Omental fat pad (tissue), 4 donors: Measurements from ENCODE around the gene DFFA. TPM values are rescaled to one million over a fixed set of nuclear protein-coding genes. Genes with fewer than 3 reads are reported as not detected.
"Not testable (repeated sequence)": the region's sequence is repeated elsewhere in the genome, so short reads cannot be mapped to it uniquely, and the experiment has no call there.

Source experiments
- ATAC-seq: fragments of 150-250 bp; one replicate; pipeline ENCODE4 v1.9.1; 2016; ENCODE audit warnings: mild to moderate bottlenecking, moderate library complexity; ENCODE audit not compliant: low FRiP score
- DNase-seq: peaks from one replicate; pipeline ENCODE4 v3.0.0-alpha.2; 2019; ENCODE audit warnings: low spot score
- total RNA-seq, 4 donors: library from RNA; depleted of rRNA; stranded (reverse); fragments of >200 nt; gene quantifications; one replicate each; pipeline ENCODE4 v1.1.0, GENCODE V29; 2016
- TF ChIP-seq, protein P1 (sequence below), 3 donors: fragments of 450-650 bp; IDR thresholded peaks; one replicate each; pipeline ENCODE4 v1.5.1; 2016 to 2017; ENCODE audit warnings: antibody characterized with exemption in 3 of 3, mild to moderate bottlenecking in 3 of 3, moderate library complexity in 2 of 3

DFFA gene
- total RNA-seq, 4 donors from 2014 or later = 17.8 to 27.2 (median 21.6) TPM

- ATAC-seq (peak; percentile 80), DNase-seq (no peak)
- TF ChIP-seq, protein P1, sequence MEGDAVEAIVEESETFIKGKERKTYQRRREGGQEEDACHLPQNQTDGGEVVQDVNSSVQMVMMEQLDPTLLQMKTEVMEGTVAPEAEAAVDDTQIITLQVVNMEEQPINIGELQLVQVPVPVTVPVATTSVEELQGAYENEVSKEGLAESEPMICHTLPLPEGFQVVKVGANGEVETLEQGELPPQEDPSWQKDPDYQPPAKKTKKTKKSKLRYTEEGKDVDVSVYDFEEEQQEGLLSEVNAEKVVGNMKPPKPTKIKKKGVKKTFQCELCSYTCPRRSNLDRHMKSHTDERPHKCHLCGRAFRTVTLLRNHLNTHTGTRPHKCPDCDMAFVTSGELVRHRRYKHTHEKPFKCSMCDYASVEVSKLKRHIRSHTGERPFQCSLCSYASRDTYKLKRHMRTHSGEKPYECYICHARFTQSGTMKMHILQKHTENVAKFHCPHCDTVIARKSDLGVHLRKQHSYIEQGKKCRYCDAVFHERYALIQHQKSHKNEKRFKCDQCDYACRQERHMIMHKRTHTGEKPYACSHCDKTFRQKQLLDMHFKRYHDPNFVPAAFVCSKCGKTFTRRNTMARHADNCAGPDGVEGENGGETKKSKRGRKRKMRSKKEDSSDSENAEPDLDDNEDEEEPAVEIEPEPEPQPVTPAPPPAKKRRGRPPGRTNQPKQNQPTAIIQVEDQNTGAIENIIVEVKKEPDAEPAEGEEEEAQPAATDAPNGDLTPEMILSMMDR (IDR thresholded peaks at IDR 0.05) = no peak
Observed at GRCh38 chr1:10510520-10511493, 38.5 kb upstream of the DFFA start.

DNA sequence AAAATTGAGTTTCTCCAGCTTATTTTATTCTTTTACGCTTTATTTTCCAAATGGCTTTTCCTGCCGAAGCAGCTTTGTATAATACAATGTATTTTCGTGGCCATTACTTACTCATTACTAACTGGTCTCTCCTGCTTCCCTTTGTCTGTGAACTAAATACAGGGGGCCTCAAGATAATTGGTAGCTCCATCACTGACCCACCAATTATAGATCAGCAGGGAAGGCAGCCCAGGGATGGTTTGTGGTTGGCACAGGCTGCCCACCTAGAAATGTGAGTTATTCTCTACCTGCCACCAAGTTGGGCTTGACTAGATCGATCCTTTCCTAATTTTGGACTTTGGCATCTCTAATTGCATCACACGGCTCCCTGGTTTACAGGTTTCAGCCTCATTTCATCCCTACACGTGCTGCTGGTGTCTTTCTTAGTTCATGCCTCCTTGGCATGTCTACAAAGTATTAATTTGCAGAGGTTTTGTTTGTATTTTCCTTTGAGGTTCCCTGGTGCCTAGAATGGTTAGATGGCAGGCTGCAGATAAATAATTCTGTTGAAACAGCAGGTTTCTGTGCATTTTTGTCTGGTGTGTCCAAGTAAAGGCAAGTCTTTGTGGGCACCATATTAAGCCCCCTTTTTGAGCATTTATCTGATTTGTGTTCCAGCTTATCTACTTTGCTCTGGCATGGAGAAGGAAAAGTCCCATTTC, 37.6 kb upstream of the DFFA start:
- DNase-seq (no peak), ATAC-seq (no peak)
- TF ChIP-seq, protein P1 (IDR thresholded peaks at IDR 0.05) = no peak

DNA sequence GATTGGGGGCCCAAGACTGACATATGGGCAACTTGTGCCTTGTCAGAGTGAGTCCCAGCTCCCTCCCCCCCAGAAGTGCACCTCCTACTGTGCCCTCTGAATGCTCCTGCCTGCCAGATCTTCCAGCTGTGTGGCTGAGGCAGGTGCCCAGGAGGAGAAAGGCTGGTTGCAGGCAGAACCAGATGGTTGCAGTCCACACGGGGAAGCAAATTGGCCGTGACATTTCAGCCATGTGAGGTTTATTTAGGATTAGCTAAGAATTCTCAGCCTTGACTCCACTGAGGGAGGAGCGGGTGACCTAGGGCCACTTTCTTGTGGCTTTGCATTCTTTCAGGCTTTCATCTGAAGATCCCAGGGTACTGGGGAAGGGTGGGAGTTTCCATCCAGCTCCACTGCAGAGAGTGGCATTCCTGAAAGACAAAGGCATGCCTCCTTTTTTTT, 36.2 kb upstream of the DFFA start:
- TF ChIP-seq, protein P1 (IDR thresholded peaks at IDR 0.05) = no peak
- ATAC-seq (no peak), DNase-seq (no peak)

GRCh38 chr1:10507111-10507879, 35.0 kb upstream of the DFFA start:
- TF ChIP-seq, protein P1 (IDR thresholded peaks at IDR 0.05) = peak in 1 of 3 donors; percentile 57
- DNase-seq (no peak), ATAC-seq (peak; percentile 75)

DNA sequence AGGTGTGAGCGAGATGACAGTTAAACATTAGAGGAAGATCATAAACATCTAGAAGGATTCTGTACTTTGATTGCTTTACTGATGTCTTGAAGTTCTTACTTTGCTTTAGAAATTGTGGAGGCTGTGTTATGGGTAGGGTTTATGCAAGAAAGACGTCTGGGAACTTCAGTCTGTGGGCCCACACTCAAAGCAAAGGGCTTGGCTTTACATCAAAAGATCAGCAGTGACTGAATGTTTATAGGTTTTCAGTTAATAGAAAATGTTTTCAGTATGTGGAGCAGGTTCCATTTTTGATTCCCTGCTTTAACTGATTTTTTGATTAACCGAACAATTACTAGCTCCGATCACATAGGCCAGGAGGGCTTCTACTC, 34.3 kb upstream of the DFFA start:
- ATAC-seq = no peak
- DNase-seq = no peak
- TF ChIP-seq, protein P1 (IDR thresholded peaks at IDR 0.05) = no peak

DNA sequence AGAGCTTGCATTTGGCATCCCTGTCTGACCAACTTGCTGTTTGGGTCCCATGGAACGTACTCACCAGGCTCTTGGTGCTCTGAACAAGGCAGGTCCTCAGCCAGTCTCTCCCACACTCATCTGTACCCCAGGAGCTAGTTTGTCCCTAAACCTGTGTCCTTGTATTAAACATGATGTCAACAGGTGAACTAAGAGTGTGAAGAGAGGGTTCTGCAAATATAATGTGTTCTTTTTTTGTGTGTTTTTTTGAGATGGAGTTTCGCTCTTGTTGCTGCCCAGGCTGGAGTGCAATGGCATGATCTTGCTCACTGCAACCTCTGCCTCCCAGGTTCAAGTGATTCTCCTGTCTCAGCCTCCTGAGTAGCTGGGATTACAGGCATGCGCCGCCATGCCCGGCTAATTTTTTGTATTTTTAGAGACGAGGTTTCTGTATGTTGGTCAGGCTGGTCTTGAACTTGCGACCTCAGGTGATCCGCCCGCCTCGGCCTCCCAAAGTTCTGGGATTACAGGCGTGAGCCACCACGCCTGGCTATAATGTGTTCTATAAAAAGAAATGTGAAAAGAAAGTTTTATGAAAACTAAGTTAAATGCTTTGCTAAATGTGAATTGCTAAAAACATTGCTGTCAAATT, 33.8 kb upstream of the DFFA start:
- DNase-seq, ATAC-seq: not testable (repeated sequence)
